GM12873 (cell line): ENCODE measurements around the gene ASTN1.

Experiments
- CTCF ChIP-seq: IDR thresholded peaks from 2 replicates; pipeline ENCODE4 v1.5.1; 2012; ENCODE audit warnings: low read depth, mild to moderate bottlenecking, moderate library complexity, low read length, control low read depth; ENCODE audit not compliant: insufficient read depth; ENCODE audit errors: missing control alignments

ASTN1 gene

GRCh38 chr1:177198243-177198642 lies 33.7 kb upstream of the ASTN1 start:
- TF ChIP-seq CTCF = no peak

- no peak for TF ChIP-seq CTCF
These were observed 25.9 kb upstream of the ASTN1 start for GRCh38 chr1:177190308-177190970.

GRCh38 chr1:177186639-177187038 lies 22.1 kb upstream of the ASTN1 start:
- TF ChIP-seq CTCF = no peak

- TF ChIP-seq CTCF = peak; percentile 54
These were observed 20.7 kb upstream of the ASTN1 start for GRCh38 chr1:177185209-177185608.

GRCh38 chr1:177183836-177184235 lies 19.3 kb upstream of the ASTN1 start:
- no peak for TF ChIP-seq CTCF

- TF ChIP-seq CTCF = peak; percentile 83
These were observed 17.2 kb upstream of the ASTN1 start for GRCh38 chr1:177181631-177182291.

GRCh38 chr1:177181280-177181630 lies 16.7 kb upstream of the ASTN1 start:
- no peak for TF ChIP-seq CTCF
